Fibroblast of mammary gland (primary cell): ENCODE measurements around the gene ALOX15B.
"Not testable (repeated sequence)": the region's sequence is repeated elsewhere in the genome, so short reads cannot be mapped to it uniquely, and the experiment has no call there.

Experiments used
- DNase-seq: peaks from one replicate; pipeline ENCODE4 v3.0.0-alpha.2; 2010; ENCODE audit warnings: low read depth
- H3K4me3 ChIP-seq: 2 replicates; pipeline ENCODE4 v1.5.1; 2011; ENCODE audit warnings: low read depth, mild to moderate bottlenecking, low read length, moderate library complexity; ENCODE audit not compliant: control insufficient read depth
- TF ChIP-seq, protein P1 (sequence below): conservative IDR thresholded peaks from 2 replicates; pipeline ENCODE4 v1.5.1; 2011; ENCODE audit warnings: low read depth, low read length, inconsistent platforms; ENCODE audit not compliant: control insufficient read depth, insufficient read depth

ALOX15B gene

DNA sequence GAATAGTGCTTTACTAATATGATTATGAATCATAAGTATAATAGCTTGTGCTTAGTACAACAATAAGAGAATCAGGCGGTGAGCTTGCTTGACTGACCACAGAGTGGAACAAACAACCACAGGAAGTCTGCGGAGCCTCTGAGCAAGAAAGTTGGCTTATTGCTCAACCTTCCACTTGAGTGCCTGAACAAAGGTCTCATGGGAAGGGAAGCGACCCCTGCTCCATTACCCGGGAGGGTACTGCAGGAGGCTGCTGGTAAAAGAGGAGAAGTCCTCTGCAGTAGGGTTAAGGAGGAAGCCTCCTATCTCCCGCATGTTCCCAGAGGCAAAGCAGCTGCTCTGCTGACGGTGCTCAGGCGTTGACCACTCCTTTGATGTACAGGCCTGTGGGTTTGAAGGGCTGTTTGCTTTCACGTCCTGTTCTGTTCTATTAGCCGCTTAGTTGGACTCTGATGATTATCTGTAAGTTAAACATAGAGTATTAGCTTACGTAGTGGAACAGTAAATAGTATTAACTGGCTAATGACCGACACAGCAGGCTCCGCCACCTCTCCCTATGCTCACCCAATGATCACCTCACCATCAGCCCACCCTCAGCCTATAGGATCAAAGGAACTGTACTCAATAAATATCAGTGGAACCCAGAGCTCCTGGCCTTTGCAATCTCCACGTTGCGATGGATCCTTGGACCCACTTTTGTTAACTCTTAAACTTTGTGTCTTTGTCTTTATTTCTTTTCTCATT, 17.5 kb downstream of the ALOX15B start:
- no peak overlapping the region for H3K4me3 ChIP-seq
- DNase-seq: peak; percentile 87
- TF ChIP-seq, protein P1, sequence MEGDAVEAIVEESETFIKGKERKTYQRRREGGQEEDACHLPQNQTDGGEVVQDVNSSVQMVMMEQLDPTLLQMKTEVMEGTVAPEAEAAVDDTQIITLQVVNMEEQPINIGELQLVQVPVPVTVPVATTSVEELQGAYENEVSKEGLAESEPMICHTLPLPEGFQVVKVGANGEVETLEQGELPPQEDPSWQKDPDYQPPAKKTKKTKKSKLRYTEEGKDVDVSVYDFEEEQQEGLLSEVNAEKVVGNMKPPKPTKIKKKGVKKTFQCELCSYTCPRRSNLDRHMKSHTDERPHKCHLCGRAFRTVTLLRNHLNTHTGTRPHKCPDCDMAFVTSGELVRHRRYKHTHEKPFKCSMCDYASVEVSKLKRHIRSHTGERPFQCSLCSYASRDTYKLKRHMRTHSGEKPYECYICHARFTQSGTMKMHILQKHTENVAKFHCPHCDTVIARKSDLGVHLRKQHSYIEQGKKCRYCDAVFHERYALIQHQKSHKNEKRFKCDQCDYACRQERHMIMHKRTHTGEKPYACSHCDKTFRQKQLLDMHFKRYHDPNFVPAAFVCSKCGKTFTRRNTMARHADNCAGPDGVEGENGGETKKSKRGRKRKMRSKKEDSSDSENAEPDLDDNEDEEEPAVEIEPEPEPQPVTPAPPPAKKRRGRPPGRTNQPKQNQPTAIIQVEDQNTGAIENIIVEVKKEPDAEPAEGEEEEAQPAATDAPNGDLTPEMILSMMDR: no peak

- DNase-seq: no peak
- TF ChIP-seq, protein P1: no peak
- no peak overlapping the region for H3K4me3 ChIP-seq
Measured at GRCh38 chr17:8056976-8057625, 18.2 kb downstream of the ALOX15B start.

GRCh38 chr17:8057691-8058114, 18.8 kb downstream of the ALOX15B start:
- TF ChIP-seq, protein P1: peak; percentile 76
- H3K4me3 ChIP-seq: no peak overlapping the region
- DNase-seq: peak; percentile 85

- H3K4me3 ChIP-seq: no peak overlapping the region
- TF ChIP-seq, protein P1: no peak
- DNase-seq: no peak
Measured at GRCh38 chr17:8059131-8059530, 20.3 kb downstream of the ALOX15B start.

DNA sequence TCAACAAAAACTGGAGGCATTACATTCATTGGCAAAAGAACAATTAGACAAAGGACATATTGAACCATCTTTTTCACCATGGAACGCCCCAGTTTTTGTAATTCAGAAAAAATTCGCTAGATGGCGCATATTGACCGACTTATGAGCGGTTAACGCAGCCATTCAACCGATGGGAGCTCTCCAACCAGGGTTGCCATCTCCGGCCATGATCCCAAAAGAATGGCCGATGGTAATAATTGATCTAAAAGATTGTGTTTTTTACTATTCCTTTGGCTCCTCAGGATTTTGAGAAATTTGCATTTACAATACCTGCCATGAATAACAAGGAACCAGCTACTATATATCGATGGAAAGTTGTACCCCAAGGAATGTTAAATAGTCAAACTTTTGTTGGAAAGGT, 21.4 kb downstream of the ALOX15B start:
- peak; percentile 74 for DNase-seq
- no peak overlapping the region for H3K4me3 ChIP-seq
- TF ChIP-seq, protein P1: peak; percentile 67

GRCh38 chr17:8061851-8062250, 23.0 kb downstream of the ALOX15B start:
- not testable (repeated sequence) for H3K4me3 ChIP-seq, DNase-seq

- DNase-seq: peak; percentile 63
- TF ChIP-seq, protein P1: no peak
- H3K4me3 ChIP-seq: no peak overlapping the region
Measured at GRCh38 chr17:8062435-8062806, 23.6 kb downstream of the ALOX15B start.
